Pulmonary artery endothelial cell (primary cell): ENCODE measurements around the gene SPTSSA. TPM values are rescaled to one million over a fixed set of nuclear protein-coding genes. Genes with fewer than 3 reads are reported as not detected.
A peak's percentile ranks its signal among the peaks of the same experiment; 100 is the strongest.
"Not testable (repeated sequence)": the region's sequence is repeated elsewhere in the genome, so short reads cannot be mapped to it uniquely, and the experiment has no call there.

Experiments used
- DNase-seq: peaks from one replicate; pipeline ENCODE4 v3.0.0-alpha.2; 2011; ENCODE audit warnings: low read depth, low spot score
- total RNA-seq: library from RNA; depleted of rRNA; stranded (reverse); fragments of >200 nt; gene quantifications from 2 replicates; pipeline ENCODE4 v1.2.3, GENCODE V29; 2014

SPTSSA gene
- 19.3 and 23.0 TPM in 2 replicates for total RNA-seq

- peak; percentile 63 for DNase-seq
These were observed at the start of gene SPTSSA for GRCh38 chr14:34462132-34462893. SPTSSA (minus strand) TSS chr14:34462240; CDS start chr14:34462207, 33 bp downstream.

- DNase-seq, result no peak
These were observed 45.8 kb upstream of the SPTSSA start for GRCh38 chr14:34507884-34508283.

- no peak for DNase-seq
These were observed 45.4 kb upstream of the SPTSSA start for GRCh38 chr14:34507459-34507858.

- DNase-seq, result not testable (repeated sequence)
These were observed 43.1 kb upstream of the SPTSSA start for GRCh38 chr14:34505124-34505491.

GRCh38 chr14:34504027-34504426 lies 42.0 kb upstream of the SPTSSA start:
- not testable (repeated sequence) for DNase-seq

- DNase-seq, result no peak
These were observed 40.6 kb upstream of the SPTSSA start for GRCh38 chr14:34502545-34503225.

GRCh38 chr14:34502001-34502400 lies 40.0 kb upstream of the SPTSSA start:
- DNase-seq, result no peak

GRCh38 chr14:34501004-34501580 lies 39.1 kb upstream of the SPTSSA start:
- DNase-seq, result no peak

- no peak for DNase-seq
These were observed 36.8 kb upstream of the SPTSSA start for GRCh38 chr14:34498684-34499412.

- peak; percentile 61 for DNase-seq
These were observed 34.9 kb upstream of the SPTSSA start for GRCh38 chr14:34496679-34497513.

GRCh38 chr14:34496007-34496678 lies 34.1 kb upstream of the SPTSSA start:
- no peak for DNase-seq

GRCh38 chr14:34489324-34489723 lies 27.3 kb upstream of the SPTSSA start:
- no peak for DNase-seq

GRCh38 chr14:34488528-34488927 lies 26.5 kb upstream of the SPTSSA start:
- DNase-seq, result no peak

GRCh38 chr14:34484726-34485125 lies 22.7 kb upstream of the SPTSSA start:
- no peak for DNase-seq

- no peak for DNase-seq
These were observed 20.4 kb upstream of the SPTSSA start for GRCh38 chr14:34482463-34482862.

- no peak for DNase-seq
These were observed 17.7 kb upstream of the SPTSSA start for GRCh38 chr14:34479694-34480093.

- DNase-seq, result no peak
These were observed 16.2 kb upstream of the SPTSSA start for GRCh38 chr14:34478261-34478660.

- DNase-seq, result not testable (repeated sequence)
These were observed 14.0 kb upstream of the SPTSSA start for GRCh38 chr14:34476036-34476435.

GRCh38 chr14:34475163-34475562 lies 13.1 kb upstream of the SPTSSA start:
- DNase-seq, result no peak

GRCh38 chr14:34474187-34474679 lies 12.2 kb upstream of the SPTSSA start:
- no peak for DNase-seq
